Astrocyte of the spinal cord (primary cell): ENCODE measurements around the gene ACVR1B.
A peak's percentile ranks its signal among the peaks of the same experiment; 100 is the strongest.

Source experiments
- DNase-seq: peaks from one replicate; pipeline ENCODE4 v3.0.0; 2011; ENCODE audit warnings: low read depth, low spot score
- H3K4me3 ChIP-seq: 2 replicates; pipeline ENCODE4 v1.5.1; 2011; ENCODE audit warnings: low read depth, mild to moderate bottlenecking, low read length, moderate library complexity
- CTCF ChIP-seq: IDR thresholded peaks from 2 replicates; pipeline ENCODE4 v1.5.1; 2012; ENCODE audit warnings: low read depth, mild to moderate bottlenecking, low read length, inconsistent platforms
- in situ Hi-C: cut with HindIII; loops from 2 replicates; pipeline ENCODE4 v1.10.0; 2017; ENCODE audit warnings: low sequenced_read_pairs

The ACVR1B gene

GRCh38 chr12:51962737-51963136, 11.2 kb downstream of the ACVR1B start:
- no peak overlapping the region for H3K4me3 ChIP-seq
- no peak for TF ChIP-seq CTCF
- in situ Hi-C loops = no loop called here
- DNase-seq = no peak

GRCh38 chr12:51963477-51963876, 12.0 kb downstream of the ACVR1B start:
- in situ Hi-C loops = no loop called here
- H3K4me3 ChIP-seq = no peak overlapping the region
- no peak for TF ChIP-seq CTCF
- no peak for DNase-seq

- H3K4me3 ChIP-seq = no peak overlapping the region
- in situ Hi-C loops = no loop called here
- no peak for TF ChIP-seq CTCF
- DNase-seq = no peak
Observed at GRCh38 chr12:51969643-51970042, 18.1 kb downstream of the ACVR1B start.

GRCh38 chr12:51970904-51971646, 19.6 kb downstream of the ACVR1B start:
- peak; percentile 62 for DNase-seq
- H3K4me3 ChIP-seq = no peak overlapping the region
- peak; percentile 78 for TF ChIP-seq CTCF
- in situ Hi-C loops = no loop called here

- in situ Hi-C loops = no loop called here
- no peak overlapping the region for H3K4me3 ChIP-seq
- DNase-seq = no peak
- no peak for TF ChIP-seq CTCF
Observed at GRCh38 chr12:51971679-51972421, 20.4 kb downstream of the ACVR1B start.

- no peak for TF ChIP-seq CTCF
- no peak overlapping the region for H3K4me3 ChIP-seq
- in situ Hi-C loops = no loop called here
- no peak for DNase-seq
Observed at GRCh38 chr12:51972422-51972812, 20.9 kb downstream of the ACVR1B start.
